ENCODE measurements around the gene KDM4C. TPM values are rescaled to one million over a fixed set of nuclear protein-coding genes. Genes with fewer than 3 reads are reported as not detected.

The KDM4C gene
- total and polyA plus RNA-seq, 2 of the 13 experiments (the other 11 are each of a cell fraction or from before 2014, with no cell fraction given), result 19.4 to 23.6 TPM

DNA sequence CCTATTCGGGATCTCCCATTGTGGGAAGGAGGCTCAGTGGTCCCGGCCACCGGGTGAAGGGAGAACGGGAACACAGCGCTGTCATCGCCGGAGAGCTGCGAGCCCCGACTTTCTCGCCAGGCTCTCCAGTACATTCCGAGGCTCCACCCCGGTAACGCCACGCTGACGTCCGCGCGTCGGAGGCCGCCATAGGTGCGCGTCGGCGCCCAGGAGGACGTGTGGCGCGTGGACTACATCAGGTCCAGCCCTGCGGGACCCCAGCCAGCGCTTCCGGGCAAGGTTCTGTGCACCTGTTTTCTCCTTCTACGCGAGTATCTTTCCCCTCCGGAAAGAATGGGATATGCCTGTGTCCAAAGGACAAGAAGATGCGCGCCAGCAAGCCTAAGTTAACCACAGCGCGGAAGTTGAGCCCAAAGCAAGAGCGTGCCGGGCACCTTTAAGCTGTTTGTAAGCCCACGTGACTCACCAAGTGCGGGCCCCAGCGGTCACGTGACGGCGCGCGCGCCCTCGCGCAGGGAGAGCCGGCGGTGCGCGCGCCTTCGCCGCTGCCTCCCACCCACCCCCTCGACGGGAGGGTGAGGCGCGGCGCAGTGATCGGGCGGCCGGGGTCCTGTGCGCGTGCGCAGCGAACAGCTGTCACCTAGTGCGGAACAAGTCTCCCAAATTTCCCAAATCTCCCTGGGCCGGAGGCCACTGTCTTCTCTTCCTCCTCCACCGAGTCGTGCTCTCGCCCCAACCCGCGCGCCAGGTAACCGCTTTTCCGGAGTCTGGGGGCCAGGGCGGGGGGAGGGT is at the start of gene KDM4C (continued):
- TF ChIP-seq, protein P1, sequence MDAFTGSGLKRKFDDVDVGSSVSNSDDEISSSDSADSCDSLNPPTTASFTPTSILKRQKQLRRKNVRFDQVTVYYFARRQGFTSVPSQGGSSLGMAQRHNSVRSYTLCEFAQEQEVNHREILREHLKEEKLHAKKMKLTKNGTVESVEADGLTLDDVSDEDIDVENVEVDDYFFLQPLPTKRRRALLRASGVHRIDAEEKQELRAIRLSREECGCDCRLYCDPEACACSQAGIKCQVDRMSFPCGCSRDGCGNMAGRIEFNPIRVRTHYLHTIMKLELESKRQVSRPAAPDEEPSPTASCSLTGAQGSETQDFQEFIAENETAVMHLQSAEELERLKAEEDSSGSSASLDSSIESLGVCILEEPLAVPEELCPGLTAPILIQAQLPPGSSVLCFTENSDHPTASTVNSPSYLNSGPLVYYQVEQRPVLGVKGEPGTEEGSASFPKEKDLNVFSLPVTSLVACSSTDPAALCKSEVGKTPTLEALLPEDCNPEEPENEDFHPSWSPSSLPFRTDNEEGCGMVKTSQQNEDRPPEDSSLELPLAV (CRISPR knock-in tag; conservative IDR thresholded peaks at IDR 0.05; ENCODE audit: low read depth), result no peak
- TF ChIP-seq ZNF709 (CRISPR knock-in tag; IDR thresholded peaks at IDR 0.05), result peak; percentile 89
- no peak for TF ChIP-seq ZNF251 (CRISPR knock-in tag; IDR thresholded peaks at IDR 0.05)
- TF ChIP-seq, protein P2, sequence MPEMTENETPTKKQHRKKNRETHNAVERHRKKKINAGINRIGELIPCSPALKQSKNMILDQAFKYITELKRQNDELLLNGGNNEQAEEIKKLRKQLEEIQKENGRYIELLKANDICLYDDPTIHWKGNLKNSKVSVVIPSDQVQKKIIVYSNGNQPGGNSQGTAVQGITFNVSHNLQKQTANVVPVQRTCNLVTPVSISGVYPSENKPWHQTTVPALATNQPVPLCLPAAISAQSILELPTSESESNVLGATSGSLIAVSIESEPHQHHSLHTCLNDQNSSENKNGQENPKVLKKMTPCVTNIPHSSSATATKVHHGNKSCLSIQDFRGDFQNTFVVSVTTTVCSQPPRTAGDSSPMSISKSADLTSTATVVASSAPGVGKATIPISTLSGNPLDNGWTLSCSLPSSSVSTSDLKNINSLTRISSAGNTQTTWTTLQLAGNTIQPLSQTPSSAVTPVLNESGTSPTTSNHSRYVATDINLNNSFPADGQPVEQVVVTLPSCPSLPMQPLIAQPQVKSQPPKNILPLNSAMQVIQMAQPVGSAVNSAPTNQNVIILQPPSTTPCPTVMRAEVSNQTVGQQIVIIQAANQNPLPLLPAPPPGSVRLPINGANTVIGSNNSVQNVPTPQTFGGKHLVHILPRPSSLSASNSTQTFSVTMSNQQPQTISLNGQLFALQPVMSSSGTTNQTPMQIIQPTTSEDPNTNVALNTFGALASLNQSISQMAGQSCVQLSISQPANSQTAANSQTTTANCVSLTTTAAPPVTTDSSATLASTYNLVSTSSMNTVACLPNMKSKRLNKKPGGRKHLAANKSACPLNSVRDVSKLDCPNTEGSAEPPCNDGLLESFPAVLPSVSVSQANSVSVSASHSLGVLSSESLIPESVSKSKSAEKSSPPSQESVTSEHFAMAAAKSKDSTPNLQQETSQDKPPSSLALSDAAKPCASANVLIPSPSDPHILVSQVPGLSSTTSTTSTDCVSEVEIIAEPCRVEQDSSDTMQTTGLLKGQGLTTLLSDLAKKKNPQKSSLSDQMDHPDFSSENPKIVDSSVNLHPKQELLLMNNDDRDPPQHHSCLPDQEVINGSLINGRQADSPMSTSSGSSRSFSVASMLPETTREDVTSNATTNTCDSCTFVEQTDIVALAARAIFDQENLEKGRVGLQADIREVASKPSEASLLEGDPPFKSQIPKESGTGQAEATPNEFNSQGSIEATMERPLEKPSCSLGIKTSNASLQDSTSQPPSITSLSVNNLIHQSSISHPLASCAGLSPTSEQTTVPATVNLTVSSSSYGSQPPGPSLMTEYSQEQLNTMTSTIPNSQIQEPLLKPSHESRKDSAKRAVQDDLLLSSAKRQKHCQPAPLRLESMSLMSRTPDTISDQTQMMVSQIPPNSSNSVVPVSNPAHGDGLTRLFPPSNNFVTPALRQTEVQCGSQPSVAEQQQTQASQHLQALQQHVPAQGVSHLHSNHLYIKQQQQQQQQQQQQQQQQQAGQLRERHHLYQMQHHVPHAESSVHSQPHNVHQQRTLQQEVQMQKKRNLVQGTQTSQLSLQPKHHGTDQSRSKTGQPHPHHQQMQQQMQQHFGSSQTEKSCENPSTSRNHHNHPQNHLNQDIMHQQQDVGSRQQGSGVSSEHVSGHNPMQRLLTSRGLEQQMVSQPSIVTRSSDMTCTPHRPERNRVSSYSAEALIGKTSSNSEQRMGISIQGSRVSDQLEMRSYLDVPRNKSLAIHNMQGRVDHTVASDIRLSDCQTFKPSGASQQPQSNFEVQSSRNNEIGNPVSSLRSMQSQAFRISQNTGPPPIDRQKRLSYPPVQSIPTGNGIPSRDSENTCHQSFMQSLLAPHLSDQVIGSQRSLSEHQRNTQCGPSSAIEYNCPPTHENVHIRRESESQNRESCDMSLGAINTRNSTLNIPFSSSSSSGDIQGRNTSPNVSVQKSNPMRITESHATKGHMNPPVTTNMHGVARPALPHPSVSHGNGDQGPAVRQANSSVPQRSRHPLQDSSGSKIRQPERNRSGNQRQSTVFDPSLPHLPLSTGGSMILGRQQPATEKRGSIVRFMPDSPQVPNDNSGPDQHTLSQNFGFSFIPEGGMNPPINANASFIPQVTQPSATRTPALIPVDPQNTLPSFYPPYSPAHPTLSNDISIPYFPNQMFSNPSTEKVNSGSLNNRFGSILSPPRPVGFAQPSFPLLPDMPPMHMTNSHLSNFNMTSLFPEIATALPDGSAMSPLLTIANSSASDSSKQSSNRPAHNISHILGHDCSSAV (CRISPR knock-in tag; IDR thresholded peaks at IDR 0.05; ENCODE audit: borderline replicate concordance), result no peak; the same call in 1 of the 2 replicates
- TF ChIP-seq TAF1 (CRISPR knock-in tag; IDR thresholded peaks at IDR 0.05), result peak; percentile 82
- TF ChIP-seq, protein P3, sequence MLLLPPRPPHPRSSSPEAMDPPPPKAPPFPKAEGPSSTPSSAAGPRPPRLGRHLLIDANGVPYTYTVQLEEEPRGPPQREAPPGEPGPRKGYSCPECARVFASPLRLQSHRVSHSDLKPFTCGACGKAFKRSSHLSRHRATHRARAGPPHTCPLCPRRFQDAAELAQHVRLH (CRISPR knock-in tag; IDR thresholded peaks at IDR 0.05; ENCODE audit: borderline replicate concordance, low read depth), result peak; percentile 77; the same call in 1 of the 2 replicates
- no peak for TF ChIP-seq HNRNPH1 (optimal IDR thresholded peaks at IDR 0.05; ENCODE audit: low read depth, low read length)
- peak; percentile 79; the same call in 1 of the 2 replicates for TF ChIP-seq TOPORS (CRISPR knock-in tag; IDR thresholded peaks at IDR 0.05)
- TF ChIP-seq EP300 (IDR thresholded peaks at IDR 0.05; ENCODE audit: low read depth in 2 of 2, low read length in 2 of 2), result peak; percentile 3 to 5; a peak in 1 of 4 replicates
- 0 out of 2 replicates have a peak, but pooled peaks have one; percentile 35 for TF ChIP-seq EP300 (CRISPR knock-in tag; IDR thresholded peaks at IDR 0.05; ENCODE audit: borderline replicate concordance)
- TF ChIP-seq MBNL3 (CRISPR knock-in tag; conservative IDR thresholded peaks at IDR 0.05), result no peak
- no peak for TF ChIP-seq ZC3H4 (CRISPR knock-in tag; IDR thresholded peaks at IDR 0.05; ENCODE audit: borderline replicate concordance)
- no peak for TF ChIP-seq ZNF260 (CRISPR knock-in tag; IDR thresholded peaks at IDR 0.05; ENCODE audit: borderline replicate concordance, low read depth)
- TF ChIP-seq TEAD3 (CRISPR knock-in tag; optimal IDR thresholded peaks at IDR 0.05; ENCODE audit: borderline replicate concordance), result peak; percentile 95
- peak; percentile 65; the same call in 1 of the 2 replicates for TF ChIP-seq ZFP1 (CRISPR knock-in tag; IDR thresholded peaks at IDR 0.05)
- peak; percentile 91 for TF ChIP-seq ASH2L (IDR thresholded peaks at IDR 0.05; ENCODE audit: insufficient read length, low read depth, low read length)
- peak; percentile 58 for TF ChIP-seq ISL2 (CRISPR knock-in tag; IDR thresholded peaks at IDR 0.05)
- TF ChIP-seq NFYB (CRISPR knock-in tag; IDR thresholded peaks at IDR 0.05), result peak; percentile 72
- 0 out of 2 replicates have a peak, but pooled peaks have one; percentile 5 for TF ChIP-seq HOXA9 (CRISPR knock-in tag; IDR thresholded peaks at IDR 0.05; ENCODE audit: borderline replicate concordance)
- TF ChIP-seq NAIF1 (CRISPR knock-in tag; IDR thresholded peaks at IDR 0.05; ENCODE audit: borderline replicate concordance), result peak; percentile 63
